22Rv1 (cell line): ENCODE results near the gene IGSF21.

Experiments
- H3K27ac ChIP-seq: fragments of 450-650 bp; 2 replicates; pipeline ENCODE4 v1.5.1; 2017
- ZFX ChIP-seq: fragments of 450-650 bp; IDR thresholded peaks from 2 replicates; pipeline ENCODE4 v1.6.1; 2017; ENCODE audit warnings: antibody characterized with exemption, borderline replicate concordance
- TF ChIP-seq, protein P1 (sequence below): fragments of 450-650 bp; IDR thresholded peaks from 2 replicates; pipeline ENCODE4 v1.5.1; 2017; ENCODE audit warnings: mild to moderate bottlenecking

The IGSF21 gene

DNA sequence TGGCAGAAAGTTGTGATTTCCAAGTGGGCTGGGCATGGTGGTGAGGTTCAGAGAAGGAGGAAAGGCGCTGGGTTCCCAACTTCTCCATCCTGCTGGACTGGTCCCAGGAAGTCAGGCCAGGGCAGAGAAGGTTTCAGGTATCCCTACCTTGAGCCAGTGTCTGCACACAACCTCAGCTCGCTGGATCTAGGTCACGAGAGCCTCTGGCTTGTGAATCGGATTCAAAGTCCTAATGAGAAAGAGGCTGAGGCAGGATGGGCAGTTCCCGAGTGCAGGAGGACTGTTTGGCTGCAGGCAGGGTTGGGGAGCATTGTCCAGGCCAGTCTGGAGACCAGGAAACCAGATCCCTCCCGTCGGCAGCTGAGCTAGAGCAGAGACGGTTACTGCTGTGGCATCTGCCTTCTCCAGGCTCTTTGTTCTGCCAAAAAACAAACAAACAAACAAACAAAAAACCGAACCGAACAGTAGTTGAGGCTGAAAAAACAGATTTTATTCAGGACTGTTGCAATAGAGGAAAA is 19.5 kb upstream of the IGSF21 start:
- TF ChIP-seq ZFX = no peak
- TF ChIP-seq, protein P1, sequence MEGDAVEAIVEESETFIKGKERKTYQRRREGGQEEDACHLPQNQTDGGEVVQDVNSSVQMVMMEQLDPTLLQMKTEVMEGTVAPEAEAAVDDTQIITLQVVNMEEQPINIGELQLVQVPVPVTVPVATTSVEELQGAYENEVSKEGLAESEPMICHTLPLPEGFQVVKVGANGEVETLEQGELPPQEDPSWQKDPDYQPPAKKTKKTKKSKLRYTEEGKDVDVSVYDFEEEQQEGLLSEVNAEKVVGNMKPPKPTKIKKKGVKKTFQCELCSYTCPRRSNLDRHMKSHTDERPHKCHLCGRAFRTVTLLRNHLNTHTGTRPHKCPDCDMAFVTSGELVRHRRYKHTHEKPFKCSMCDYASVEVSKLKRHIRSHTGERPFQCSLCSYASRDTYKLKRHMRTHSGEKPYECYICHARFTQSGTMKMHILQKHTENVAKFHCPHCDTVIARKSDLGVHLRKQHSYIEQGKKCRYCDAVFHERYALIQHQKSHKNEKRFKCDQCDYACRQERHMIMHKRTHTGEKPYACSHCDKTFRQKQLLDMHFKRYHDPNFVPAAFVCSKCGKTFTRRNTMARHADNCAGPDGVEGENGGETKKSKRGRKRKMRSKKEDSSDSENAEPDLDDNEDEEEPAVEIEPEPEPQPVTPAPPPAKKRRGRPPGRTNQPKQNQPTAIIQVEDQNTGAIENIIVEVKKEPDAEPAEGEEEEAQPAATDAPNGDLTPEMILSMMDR = no peak
- no peak overlapping the region for H3K27ac ChIP-seq

DNA sequence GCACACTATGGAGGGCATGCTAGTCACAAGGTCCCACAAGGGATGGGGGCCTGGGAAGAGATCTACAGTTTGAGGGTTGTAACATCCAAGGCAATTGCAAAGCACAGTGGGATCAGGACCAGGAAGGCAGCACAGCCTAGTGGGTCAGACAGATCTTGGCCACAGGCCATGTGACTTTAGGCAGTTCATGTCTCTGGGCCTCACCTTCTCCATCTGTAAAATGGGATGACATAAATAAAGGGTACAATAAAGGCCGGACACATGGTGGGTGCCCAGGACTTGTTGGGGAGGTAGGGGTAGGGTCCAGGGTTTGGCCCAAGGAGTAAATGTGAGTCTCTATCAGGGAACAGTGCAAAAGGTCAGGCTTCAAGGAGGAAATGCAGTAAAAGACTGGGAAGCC is 18.1 kb upstream of the IGSF21 start:
- no peak overlapping the region for H3K27ac ChIP-seq
- TF ChIP-seq ZFX = no peak
- TF ChIP-seq, protein P1 = no peak

DNA sequence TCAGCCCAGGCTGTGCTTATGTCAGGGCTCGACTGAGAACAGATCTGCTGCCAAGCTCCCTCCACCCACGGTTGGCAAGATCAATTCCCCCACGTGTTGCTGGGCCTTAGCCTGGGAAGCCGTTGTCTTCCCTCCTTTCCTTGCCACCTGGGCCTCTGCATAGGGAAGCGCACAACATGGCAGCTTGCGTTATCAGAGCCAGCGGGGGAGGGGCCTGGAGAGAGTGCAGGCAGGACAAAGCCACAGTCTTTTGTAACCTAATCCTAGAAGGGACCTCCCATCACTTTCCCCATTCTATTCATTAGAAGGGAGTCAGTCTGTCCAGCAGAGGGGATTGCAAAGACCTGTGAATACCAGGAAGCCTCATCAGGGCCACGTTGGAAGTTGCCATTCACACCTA is 17.0 kb upstream of the IGSF21 start:
- H3K27ac ChIP-seq = no peak overlapping the region
- TF ChIP-seq ZFX = no peak
- TF ChIP-seq, protein P1 = no peak

DNA sequence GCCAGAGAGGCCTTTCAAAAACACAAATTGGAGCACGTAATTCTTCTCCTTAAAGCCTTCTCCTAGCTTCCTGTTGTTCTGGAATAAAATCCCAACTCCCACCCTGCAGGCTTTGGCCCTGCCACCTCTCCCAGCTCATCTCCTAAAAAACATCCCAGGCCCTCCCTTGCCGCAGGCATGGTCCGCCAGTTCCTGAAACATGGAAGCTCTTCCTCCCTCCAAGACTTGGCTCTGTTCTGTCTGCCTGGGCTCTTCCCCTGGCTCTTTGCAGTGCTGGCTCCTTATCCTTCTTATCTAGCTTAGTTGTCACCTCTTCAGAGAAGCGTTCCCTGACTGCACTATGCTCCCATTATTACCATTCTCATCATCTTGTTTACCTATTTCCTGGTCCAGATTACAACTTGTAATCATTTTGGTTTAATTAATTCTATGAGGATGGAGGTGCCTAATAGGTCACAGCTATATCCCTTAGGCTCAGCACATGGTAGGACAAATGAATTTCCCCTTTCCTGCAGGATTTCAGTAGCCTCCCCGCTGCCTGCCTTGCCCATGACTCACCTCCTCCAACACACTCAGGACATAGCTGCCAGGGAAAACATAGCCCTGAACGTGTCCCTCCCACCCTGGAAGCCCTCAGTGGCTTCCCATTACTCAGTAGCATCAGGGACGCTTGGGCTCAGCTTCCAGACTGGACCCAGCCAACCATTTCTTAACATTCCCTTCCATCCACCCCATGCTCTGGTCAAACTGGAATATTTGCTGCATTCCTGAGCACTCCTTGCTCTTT is 15.7 kb upstream of the IGSF21 start:
- TF ChIP-seq, protein P1 = no peak
- TF ChIP-seq ZFX = no peak
- H3K27ac ChIP-seq = no peak overlapping the region

DNA sequence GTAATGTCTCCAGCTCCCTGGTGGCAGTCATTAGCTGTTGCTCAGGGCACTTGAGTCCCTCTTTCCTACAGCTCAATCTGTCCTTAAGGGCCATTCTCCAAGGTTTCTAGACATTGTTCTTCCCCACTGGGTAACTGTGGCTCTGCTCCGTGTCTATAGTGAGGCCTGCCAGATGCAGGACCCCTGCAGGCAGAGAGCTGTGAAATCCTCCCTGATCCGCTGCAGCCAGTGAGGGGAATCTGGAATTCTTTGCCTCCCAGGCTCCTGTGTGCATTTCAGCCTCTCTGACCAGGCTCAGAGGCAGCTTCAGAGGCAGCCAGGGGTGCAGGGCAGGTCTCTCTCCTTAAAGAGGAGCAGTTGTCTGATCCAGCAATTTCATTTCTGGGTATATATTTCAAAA is 14.4 kb upstream of the IGSF21 start:
- H3K27ac ChIP-seq = no peak overlapping the region
- TF ChIP-seq, protein P1 = no peak
- no peak for TF ChIP-seq ZFX

DNA sequence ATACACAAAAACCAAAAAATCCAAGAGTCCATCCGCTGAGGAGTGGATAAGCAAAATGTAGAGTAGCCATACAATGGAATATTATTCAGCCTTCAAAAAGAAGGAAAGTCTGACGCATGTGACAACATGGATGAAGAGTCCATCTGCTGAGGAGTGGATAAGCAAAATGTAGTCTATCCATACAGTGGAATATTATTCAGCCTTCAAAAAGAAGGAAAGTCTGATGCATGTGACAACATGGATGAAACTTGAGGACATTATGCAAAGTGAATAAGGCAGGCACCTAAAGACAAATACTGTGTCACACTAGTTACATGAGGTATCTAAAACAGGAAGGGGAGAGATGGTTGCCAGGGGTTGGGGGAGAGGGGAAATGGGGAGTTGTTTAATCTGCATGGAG is 14.0 kb upstream of the IGSF21 start:
- TF ChIP-seq, protein P1 = no peak
- no peak for TF ChIP-seq ZFX

DNA sequence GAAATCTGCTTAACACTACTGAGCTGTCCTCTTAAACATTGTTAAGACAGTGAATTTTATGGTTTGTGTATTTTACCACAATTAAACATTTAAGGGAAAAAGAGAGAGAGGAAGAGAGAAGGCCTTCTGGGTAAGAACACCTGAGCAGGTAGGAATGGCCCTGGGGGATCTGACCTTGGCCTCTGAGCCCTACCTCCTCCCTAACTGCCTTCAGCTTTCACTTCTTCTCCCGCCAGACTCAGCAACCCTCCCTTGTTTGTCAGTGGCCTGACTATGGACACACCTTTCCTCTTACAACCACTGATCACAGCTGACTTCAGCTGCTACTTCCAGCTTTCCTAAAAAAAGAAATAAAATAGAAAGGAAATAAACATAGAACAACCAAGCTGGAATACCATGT is 13.5 kb upstream of the IGSF21 start:
- no peak overlapping the region for H3K27ac ChIP-seq
- TF ChIP-seq ZFX = no peak
- TF ChIP-seq, protein P1 = no peak

More for the DNA sequence above, 14.0 kb upstream of the IGSF21 start:
- H3K27ac ChIP-seq = no peak overlapping the region
